Measurements from ENCODE around the gene LIAS.
"Not testable (repeated sequence)": the region's sequence is repeated elsewhere in the genome, so short reads cannot be mapped to it uniquely, and the experiment has no call there.

The LIAS gene

DNA sequence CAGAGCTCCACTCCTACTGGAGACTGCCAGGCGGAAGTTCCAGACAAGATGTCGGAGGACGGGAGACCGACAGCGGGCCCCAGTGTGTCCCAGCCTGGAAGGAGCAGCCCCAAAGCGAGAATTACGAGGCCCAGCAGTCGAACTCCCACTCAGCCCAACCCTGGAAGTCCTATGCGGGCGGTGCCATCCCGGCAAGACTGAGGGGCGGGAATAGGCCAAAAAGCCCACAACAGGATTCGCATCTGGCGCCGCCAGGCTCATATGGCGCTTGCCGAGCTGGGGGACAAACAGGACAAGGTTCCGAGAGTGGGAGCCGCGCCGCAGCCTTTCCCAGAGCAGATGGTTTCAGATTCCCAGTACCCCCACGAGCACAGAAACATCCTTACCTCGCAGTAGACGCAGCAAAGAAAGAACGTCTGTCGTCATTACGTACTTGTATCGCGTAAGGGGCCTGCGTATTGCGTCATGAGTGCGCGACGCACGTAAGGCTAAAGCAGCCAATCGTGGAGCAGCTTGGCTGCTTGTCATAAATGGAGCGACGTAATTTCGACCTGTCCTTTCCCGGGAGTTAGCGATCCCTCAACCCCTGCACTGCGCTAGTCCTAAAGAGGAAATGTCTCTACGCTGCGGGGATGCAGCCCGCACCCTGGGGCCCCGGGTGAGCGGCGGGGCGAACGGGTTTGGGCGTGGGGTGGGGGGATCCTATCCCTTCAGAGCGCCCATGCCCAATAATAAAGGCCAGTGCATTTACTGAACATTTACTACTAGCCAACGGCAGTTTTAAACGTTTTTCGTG is at the start of gene LIAS, which contains the start of gene RPL9:
TSS of gene LIAS (plus strand) at position 552 of the 796 bp plus-strand sequence. CDS start at position 614, 62 bp downstream.
TSS of gene RPL9 (minus strand) at position 418 of the 796 bp plus-strand sequence. CDS start 483 bp downstream, outside the sequence.
- DNase-seq (ENCODE audit: low read depth): peak; percentile 85

DNA sequence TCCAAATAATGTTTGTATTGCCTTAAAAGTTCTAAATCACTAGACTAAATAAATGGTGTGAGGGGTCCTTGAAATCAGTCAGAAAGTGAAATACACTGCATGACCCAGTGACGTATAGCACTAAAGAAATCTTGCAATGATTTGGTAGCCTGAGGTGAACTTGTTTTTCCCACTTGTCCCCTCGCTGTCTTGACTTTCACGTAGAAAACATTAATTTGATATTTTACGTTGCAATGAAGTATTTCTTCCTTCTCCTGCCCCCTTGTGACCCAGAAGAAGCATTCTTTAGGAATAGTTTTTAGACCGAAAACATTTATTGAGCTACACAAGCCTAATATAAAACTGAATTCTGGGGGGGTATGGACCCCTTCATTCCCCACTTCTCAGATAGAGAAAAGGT is 48.4 kb upstream of the LIAS start:
- no peak for DNase-seq (ENCODE audit: low read depth)

DNA sequence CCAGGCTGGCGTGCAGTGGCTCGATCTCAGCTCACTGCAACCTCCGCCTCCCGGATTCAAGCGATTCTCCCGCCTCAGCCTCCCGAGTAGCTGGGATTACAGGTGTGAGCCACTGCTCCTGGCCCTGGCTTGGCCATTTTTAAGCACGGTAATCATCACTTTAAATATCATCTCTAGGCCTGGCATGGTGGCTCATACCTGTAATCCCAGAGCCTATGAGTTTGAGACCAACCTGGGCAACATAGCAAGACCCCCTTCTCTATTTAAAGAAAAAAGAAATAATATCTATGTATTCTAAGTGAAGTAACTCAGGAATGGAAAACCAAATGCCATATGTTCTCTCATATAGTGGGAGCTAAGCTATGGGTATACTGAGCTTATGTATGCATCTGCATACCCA is 47.3 kb upstream of the LIAS start:
- DNase-seq (ENCODE audit: low read depth): not testable (repeated sequence)

DNA sequence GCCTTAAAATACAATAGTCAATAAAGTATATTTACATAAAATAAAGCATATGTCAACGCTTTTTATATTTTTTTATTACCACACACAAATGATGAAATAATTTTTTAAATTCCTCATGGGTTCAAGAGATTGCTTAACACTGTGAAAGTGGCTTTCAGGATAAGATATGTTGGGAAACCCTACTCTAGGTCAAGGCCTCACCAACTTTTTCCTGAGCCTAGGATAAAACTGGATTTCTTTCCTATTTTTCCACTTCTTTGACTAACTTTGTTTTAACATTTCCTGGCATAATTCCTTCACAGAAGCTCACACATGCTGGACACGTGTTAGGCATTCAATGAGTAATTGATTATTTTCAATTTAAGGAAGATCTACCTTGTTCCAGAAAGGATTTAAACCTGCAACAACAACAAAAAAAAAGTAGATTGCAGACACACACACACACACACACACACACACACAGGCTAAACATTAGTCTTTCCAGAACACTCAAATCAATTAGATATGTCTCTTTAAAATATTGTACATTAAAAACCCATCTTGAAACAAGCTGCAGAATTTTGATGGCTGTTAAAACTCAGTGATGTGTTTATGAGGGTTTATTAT is 43.1 kb upstream of the LIAS start:
- DNase-seq (ENCODE audit: low read depth): no peak

DNA sequence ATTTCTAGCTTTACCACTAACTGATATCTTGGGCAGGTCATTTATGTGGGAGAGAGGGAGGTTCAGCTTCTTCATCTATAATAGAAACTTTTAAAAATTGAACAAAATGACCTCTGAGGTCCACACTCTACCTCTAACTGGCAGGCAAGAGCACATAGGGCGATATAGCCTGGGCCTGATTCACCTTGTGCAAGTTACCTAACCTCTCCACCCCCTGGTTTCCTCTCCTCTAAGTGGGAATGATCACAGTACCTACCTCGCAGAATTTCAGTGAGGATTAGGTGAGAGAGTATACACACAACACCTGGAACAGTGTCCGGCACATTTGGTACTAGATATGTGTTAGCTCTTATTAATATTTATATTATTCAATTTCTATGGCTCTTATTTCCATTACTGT is 36.6 kb upstream of the LIAS start:
- no peak for DNase-seq (ENCODE audit: low read depth)

DNA sequence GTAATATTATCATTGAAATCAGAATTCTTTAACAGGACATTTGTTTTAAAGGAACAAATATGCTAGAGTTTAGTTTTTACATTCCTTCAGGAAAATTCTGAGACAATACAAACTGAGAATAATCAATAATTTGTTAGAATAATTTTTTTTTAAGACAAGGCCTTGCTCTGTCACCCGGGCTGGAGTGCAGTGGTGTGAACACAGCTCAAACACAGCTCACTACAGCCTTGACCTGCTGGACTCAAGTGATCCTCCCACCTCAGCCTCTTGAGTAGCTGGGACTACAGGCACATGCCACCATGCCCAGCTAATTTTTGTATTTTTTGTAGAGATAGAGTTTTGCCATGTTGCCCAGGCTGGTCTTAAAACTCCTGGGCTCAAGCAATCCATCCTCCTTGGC is 33.6 kb upstream of the LIAS start:
- not testable (repeated sequence) for DNase-seq (ENCODE audit: low read depth)

DNA sequence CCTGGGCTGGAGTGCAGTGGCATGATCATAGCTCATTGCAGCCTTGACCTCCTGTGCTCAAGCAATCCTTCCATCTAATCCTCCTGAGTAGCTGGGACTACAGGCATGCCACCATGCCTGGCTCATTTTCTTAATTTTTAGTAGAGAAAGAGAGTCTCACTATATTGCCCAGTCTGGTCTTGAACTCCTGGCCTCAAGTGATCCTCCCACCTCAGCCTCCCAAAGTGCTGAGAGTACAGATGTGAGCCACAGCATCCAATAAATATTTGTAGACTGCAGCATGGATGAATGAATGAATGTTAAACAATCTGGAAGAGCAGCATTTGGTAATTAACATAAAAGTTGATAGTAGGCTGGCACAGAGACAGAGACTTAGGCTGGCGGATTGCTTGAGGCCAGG is 32.1 kb upstream of the LIAS start:
- DNase-seq (ENCODE audit: low read depth): no peak

DNA sequence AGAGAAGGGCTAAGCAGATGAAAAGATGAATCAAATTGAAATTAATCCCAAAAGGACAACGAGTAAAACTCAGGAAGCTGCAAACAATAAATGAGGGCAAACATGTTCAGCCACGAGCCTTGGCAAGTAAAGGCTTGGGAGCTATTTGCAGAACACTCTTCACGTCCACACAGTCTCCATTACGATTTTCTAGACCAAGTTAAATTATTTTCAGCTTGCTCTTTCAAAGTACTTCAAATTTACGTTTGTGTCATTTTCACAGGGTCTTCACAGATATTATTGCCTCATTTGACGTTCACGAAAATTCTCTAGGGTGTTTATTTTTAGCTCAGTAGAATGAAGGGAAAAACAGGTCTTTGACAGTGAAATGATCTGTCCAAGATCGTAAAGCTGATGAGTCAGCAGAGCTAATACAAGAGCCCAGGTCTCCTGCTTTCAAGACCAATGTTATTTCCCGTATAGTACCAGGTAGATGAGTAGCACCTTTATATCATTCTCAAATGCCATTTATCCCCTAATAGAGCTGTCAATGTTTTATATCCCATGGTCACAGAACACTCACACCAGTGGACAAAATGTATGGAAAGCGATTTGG is 31.2 kb upstream of the LIAS start:
- no peak for DNase-seq (ENCODE audit: low read depth)

DNA sequence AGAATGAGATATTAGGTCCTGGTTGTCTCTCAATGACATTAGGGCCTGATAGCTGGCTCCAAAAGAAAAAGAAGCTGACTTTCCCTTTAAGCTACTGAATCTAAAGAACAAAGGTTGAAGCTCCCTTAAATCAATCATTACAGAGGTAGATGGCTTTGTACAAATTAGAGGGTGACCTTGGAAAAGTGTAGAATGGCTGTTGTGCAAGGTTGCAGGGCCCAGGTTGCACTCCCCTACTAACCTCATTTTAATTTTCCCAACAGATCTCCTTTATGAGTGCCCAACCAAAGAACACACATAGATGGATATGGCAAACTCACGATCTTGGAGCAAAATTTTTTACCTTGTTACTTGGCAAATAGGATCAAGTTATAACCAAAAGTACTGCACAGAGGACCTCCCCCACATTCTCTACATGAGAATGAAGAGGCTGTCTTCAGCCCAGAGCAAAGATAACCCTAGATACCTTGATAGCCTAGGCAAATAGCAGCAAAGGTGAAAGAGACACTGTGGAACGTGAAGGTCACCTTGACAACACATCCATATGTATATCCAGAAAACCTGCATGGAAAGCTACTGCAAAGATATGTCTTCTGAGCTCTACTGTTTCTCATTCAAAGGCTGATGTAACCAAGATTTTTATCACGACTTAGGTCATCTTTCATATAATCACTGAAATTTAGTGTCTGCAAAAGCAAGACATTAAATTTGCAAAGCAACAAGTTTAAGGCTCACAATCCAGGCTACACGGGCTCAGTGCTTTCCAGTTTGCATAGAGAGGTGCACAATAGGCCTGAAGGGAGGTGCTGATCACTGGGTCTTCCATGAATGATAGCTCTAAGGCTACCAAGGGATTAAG is 29.2 kb upstream of the LIAS start:
- no peak for DNase-seq (ENCODE audit: low read depth)

DNA sequence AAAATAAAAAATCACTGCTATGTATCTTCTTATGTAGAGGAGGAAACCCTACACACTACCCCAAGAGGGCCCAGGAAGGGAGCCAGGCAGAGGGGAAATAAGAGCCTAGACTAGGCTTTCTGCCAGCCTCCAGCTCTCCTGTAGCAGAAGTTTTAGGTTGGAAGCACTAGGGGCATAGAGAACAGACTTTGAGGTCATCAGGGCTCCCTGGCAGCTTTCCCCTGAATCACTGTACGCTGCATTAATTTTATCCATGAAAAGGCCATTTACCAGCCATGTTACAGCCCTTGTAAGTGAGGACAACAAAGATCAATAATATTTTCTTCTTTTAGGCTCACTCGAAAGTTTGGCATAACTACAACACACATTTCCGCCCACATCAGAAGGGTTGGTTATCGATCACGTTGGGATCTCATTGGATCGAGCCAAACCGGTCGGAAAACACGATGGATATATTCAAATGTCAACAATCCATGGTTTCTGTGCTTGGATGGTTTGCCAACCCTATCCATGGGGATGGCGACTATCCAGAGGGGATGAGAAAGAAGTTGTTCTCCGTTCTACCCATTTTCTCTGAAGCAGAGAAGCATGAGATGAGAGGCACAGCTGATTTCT is 24.9 kb upstream of the LIAS start:
- DNase-seq (ENCODE audit: low read depth): no peak

DNA sequence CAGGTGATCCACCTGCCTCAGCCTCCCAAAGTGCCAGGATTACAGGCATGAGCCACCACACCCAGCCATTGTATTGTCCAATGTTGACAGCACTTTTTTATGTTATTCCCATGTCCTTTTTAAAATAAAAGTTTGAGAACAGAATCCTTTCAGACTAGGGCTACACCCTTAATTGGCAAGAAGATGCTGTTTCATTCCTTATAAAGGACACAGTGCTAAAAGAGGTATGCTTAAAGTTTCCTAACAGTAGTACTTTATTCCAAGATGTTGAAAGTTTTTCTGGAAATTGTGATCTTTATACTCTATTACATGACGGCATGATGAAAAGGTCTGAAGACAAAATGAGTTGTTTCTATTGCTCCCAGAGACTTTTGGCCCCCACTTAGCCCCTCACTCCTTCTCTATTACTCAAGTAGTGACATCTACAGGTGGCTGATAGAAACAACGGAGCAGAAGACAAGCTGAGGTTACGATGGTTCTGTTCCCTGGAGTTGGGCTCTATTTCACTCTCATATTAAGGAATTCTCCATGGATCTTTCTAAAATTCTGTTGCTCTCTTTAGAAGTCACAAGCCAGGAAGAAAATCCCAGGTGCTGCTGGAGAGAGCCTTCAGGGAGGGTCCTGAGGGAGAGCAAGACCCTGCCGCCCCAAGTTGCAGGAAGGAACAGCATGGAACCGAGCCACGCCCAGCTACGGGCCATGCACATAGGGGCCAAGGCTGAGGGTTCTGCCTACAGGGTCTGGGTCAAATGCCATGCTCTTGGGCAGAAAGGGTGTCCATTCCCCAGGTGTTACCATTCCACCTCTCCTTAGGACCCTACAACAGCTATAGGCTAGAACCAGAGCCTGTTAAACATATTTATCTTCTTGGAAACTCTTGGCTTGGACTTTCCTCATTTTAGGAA is 22.9 kb upstream of the LIAS start:
- no peak for DNase-seq (ENCODE audit: low read depth)

DNA sequence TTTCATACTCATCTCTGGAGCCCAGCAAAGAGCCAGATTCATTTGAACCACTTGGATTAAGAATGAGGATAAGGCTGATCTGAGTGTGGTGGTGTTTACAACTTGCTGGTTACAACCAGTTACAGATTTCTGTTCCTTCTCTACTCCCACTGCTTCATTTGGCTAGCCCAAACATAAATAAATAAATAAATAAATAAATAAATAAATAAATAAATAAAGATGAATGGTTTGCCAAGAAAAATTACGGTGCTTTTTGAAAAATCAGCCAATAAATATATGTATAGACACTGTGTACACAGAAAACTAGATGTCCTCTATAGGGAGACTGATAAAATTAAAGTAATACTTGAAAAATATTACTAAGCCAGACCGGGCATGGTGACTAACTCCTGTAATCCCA is 17.3 kb upstream of the LIAS start:
- DNase-seq (ENCODE audit: low read depth): no peak

DNA sequence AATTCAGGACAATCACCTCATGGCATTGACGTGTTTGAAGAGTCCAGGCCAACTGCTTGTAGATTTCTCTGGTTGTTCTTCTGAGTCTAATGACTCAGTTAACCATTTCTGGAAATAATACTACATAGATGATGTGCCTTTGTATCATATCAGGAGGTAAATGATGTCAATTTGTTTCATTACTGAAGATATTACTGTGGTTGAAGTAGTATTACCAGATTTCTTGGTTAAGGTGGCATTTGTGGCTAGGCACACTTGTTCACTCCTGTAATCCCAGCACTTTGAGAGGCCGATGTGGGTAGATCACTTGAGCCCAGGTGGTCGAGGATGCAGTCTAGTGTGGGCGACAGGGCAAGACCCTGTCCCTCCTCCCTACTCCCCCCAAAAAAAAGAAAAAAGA is 15.9 kb upstream of the LIAS start:
- DNase-seq (ENCODE audit: low read depth): no peak

DNA sequence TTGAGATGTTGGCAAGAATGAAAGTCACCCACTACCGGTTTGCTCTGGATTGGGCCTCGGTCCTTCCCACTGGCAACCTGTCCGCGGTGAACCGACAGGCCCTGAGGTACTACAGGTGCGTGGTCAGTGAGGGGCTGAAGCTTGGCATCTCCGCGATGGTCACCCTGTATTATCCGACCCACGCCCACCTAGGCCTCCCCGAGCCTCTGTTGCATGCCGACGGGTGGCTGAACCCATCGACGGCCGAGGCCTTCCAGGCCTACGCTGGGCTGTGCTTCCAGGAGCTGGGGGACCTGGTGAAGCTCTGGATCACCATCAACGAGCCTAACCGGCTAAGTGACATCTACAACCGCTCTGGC is 12.4 kb upstream of the LIAS start:
- no peak for DNase-seq (ENCODE audit: low read depth)

DNA sequence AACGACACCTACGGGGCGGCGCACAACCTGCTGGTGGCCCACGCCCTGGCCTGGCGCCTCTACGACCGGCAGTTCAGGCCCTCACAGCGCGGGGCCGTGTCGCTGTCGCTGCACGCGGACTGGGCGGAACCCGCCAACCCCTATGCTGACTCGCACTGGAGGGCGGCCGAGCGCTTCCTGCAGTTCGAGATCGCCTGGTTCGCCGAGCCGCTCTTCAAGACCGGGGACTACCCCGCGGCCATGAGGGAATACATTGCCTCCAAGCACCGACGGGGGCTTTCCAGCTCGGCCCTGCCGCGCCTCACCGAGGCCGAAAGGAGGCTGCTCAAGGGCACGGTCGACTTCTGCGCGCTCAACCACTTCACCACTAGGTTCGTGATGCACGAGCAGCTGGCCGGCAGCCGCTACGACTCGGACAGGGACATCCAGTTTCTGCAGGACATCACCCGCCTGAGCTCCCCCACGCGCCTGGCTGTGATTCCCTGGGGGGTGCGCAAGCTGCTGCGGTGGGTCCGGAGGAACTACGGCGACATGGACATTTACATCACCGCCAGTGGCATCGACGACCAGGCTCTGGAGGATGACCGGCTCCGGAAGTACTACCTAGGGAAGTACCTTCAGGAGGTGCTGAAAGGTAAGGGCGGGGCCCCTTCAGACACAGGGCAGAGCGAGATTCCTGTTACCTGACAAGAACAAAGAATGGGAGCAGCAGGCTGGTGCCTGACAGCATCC is 11.8 kb upstream of the LIAS start:
- DNase-seq (ENCODE audit: low read depth): no peak

DNA sequence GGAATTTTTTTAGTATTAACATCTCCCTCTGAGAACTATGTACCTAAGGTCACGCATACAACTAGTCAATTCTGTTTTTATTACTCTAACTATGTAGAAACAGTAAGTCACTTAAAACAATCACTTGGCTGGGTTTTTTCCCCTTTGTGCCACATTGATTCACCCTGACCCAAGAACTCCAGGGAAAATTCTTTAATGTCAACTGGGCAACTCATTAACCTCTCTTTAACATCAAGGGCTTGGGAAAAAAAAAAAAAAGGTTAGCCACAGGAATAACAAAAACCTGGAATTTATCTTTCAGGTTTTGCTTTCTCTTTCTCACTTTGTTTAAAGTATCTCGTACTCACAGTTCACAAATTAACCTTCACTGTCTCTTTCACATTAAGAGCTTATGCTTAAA is 8.2 kb upstream of the LIAS start:
- DNase-seq (ENCODE audit: low read depth): no peak

DNA sequence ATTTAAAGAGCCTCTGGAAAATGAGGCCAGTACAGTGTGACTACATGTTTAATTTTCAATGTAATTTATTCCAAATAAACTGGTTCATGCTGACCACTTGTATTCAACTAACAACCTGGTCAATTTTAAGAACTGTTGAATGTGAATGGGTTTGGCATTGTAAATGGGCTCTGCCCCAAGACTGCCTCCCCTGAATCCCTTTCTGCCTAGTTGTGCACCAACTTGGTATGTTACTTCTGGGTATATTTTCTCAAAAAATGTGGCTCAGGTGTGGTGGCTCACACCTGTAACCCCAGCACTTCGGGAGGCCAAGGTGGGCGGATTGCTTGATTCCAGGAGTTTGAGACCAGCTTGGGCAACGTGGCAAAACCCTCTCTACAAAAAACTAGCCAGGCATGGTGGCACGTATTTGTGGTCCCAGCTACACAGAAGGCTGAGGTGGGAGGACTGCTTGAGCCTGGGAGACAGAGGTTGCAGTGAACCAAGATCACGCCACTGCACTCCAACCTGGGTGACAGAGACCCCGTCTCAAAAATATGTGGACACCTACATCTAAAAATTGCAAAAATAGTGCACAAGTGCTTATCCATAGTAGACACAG is 7.3 kb upstream of the LIAS start:
- no peak for DNase-seq (ENCODE audit: low read depth)

DNA sequence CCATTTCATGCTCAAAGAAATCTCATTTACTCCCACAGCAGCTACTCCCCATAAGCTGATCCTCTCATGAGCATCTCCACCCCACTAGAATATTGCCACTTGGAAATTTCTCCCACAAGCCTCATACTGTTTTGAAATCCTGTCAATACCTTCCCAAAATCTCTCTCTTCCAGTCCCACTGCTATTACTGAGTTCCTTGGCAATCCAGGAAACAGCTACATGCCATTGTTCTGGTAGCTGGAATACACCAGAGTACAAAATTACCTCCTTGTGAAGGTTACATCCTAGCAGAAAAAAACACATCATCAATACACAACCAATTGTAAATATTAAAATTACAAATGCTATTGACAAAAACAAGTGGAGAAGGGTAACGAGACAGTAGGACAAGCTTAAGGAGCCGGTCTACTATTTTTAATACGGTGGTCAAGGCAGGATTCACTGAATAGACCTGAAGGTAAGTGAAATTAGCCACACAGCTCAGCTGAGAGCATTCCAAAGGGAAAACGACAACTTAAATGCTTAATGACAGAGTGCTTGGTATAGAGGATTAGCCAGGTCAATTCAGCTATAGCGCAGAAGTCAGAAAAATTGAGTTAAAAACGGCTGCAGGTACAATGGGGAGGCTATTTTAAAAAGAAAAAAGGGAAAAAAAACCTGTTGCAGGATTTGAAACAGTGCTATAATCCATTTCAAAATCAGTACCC is 6.5 kb upstream of the LIAS start:
- DNase-seq (ENCODE audit: low read depth): no peak

Data from stimulated activated CD8-positive, alpha-beta memory T cell treated with anti-CD3 and anti-CD28 coated beads, Interleukin-7, amount 100 ng/mL, for 24 hours (primary cell).